Fibroblast of lung (primary cell): ENCODE measurements around the gene ATP2A2. TPM values are rescaled to one million over a fixed set of nuclear protein-coding genes. Genes with fewer than 3 reads are reported as not detected.
A peak's percentile ranks its signal among the peaks of the same experiment; 100 is the strongest.
"Not testable (repeated sequence)": the region's sequence is repeated elsewhere in the genome, so short reads cannot be mapped to it uniquely, and the experiment has no call there.

Experiments
- DNase-seq, 2 donors: peaks; one replicate each; pipeline versions ENCODE4 v3.0.0 to v3.0.0-alpha.2; 2010; ENCODE audit warnings: low read depth in 2 of 2
- H2AFZ ChIP-seq: 2 replicates; pipeline ENCODE4 v1.5.1; 2012; ENCODE audit warnings: low read length, control low read depth, inconsistent platforms
- H3K27ac ChIP-seq: 2 replicates; pipeline ENCODE4 v1.5.1; 2011; ENCODE audit warnings: low read length, control low read depth; ENCODE audit not compliant: insufficient read depth
- H3K27me3 ChIP-seq: 2 replicates; pipeline ENCODE4 v1.5.1; 2011; ENCODE audit warnings: mild to moderate bottlenecking, low read length; ENCODE audit not compliant: control insufficient read depth, insufficient read depth
- H3K36me3 ChIP-seq: 2 replicates; pipeline ENCODE4 v1.5.1; 2011; ENCODE audit warnings: low read length; ENCODE audit not compliant: control insufficient read depth, insufficient read depth
- H3K4me1 ChIP-seq: 2 replicates; pipeline ENCODE4 v1.5.1; 2011; ENCODE audit warnings: low read length; ENCODE audit not compliant: control insufficient read depth, insufficient read depth; ENCODE audit errors: extremely low read depth
- H3K4me2 ChIP-seq: 2 replicates; pipeline ENCODE4 v1.5.1; 2011; ENCODE audit warnings: low read length, control low read depth; ENCODE audit not compliant: insufficient read depth; ENCODE audit errors: extremely low read depth
- H3K4me3 ChIP-seq, 4 experiments: fragments of 200-600 bp in 1 of 4; sonication (generic) in 1 of 4; replicated peaks in 1 of 4; 2 replicates each; pipeline ENCODE4 v1.5.1; 2011 to 2016; ENCODE audit warnings: low read length in 4 of 4, low read depth in 3 of 4, mild to moderate bottlenecking in 3 of 4, control low read depth in 2 of 4, inconsistent platforms in 1 of 4, mixed read lengths in 1 of 4; ENCODE audit not compliant: insufficient read depth in 1 of 4; ENCODE audit errors: control extremely low read depth in 1 of 4
- H3K79me2 ChIP-seq: 2 replicates; pipeline ENCODE4 v1.5.1; 2012; ENCODE audit warnings: mild to moderate bottlenecking, low read length, inconsistent platforms; ENCODE audit not compliant: control insufficient read depth, insufficient read depth
- H3K9ac ChIP-seq: 2 replicates; pipeline ENCODE4 v1.5.1; 2011; ENCODE audit warnings: mild to moderate bottlenecking, low read length, control low read depth; ENCODE audit not compliant: insufficient read depth
- H3K9me3 ChIP-seq: 2 replicates; pipeline ENCODE4 v1.5.1; 2012; ENCODE audit warnings: low read depth, low read length; ENCODE audit not compliant: control insufficient read depth, insufficient read depth
- H4K20me1 ChIP-seq: 2 replicates; pipeline ENCODE4 v1.5.1; 2011; ENCODE audit warnings: low read length; ENCODE audit not compliant: control insufficient read depth, insufficient read depth; ENCODE audit errors: extremely low read depth
- CTCF ChIP-seq, 2 donors: IDR thresholded peaks in 1 of 2; conservative IDR thresholded peaks in 1 of 2; 1 replicate in 1 of 2; 2 replicates in 1 of 2; pipeline ENCODE4 v1.5.1; 2011 to 2012; ENCODE audit warnings: low read length in 2 of 2, control low read depth in 1 of 2, inconsistent platforms in 1 of 2, low read depth in 1 of 2, mild to moderate bottlenecking in 1 of 2
- EZH2 ChIP-seq: IDR thresholded peaks from 2 replicates; pipeline ENCODE4 v1.5.1; 2012; ENCODE audit warnings: low read length, control low read depth, mild to moderate bottlenecking; ENCODE audit errors: missing control alignments
- polyA plus RNA-seq, 2 donors: library from polyadenylated mRNA; depleted of rRNA in 1 of 2; stranded (reverse) in 1 of 2; unstranded in 1 of 2; fragments of >200 nt; gene quantifications; 2 replicates each; pipeline ENCODE4 v1.2.1, GENCODE V29; 2011 to 2012; ENCODE audit warnings: missing spikeins in 1 of 2
- total RNA-seq: library from RNA; depleted of rRNA; stranded (reverse); fragments of >200 nt; gene quantifications from 2 replicates; pipeline ENCODE4 v1.2.1, GENCODE V29; 2014

ATP2A2 gene
- total and polyA plus RNA-seq, 2 donors (not counting 1 experiment from before 2014, with no cell fraction given), result 151 to 216 TPM

GRCh38 chr12:110355073-110355472 is 74.0 kb downstream of the ATP2A2 start:
- peak in 1 of 2 donors; percentile 21 for DNase-seq
- H3K27ac ChIP-seq, result no peak overlapping the region

DNA sequence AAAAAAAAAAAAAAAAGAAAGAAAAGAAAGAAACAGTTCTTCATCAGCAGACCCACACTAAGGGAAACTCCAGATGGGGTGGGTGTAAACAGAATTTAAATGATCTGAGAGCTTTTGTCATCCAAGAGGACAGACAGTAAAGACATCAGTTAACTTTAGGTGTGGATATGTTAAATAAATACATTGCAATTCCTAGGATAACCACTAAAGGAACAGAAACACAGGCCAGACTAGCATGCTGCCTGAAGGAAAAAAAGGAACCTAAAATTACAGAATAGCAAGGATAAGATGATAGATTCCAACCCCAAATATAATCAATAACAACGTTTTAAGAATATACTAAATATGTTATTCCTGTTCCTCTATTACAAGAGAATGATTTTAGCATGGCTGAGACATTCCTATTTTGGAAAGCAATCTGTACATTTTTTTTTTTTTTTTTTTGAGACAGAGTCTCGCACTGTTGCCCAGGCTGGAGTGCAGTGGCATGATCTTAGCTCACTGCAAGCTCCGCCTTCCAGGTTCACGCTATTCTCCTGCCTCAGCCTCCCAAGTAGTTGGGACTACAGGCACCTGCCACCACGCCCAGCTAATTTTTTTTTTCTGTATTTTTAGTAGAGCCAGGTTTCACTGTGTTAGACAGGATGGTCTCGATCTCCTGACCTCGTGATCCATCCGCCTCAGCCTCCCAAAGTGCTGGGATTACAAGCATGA is 77.5 kb downstream of the ATP2A2 start:
- H3K4me2 ChIP-seq, H3K36me3 ChIP-seq, DNase-seq, H4K20me1 ChIP-seq, H3K4me1 ChIP-seq, H2AFZ ChIP-seq, H3K9ac ChIP-seq, H3K27me3 ChIP-seq, H3K27ac ChIP-seq, H3K79me2 ChIP-seq, H3K4me3 ChIP-seq, H3K9me3 ChIP-seq: not testable (repeated sequence)
- peak in 1 of 2 donors; percentile 37 for TF ChIP-seq CTCF (conservative IDR thresholded peaks at IDR 0.05 in 1 of 2, IDR thresholded peaks at IDR 0.05 in 1 of 2; ENCODE audit: low read depth in 1 of 2, low read length in 2 of 2)

More at GRCh38 chr12:110355073-110355472, 74.0 kb downstream of the ATP2A2 start:
- Histone ChIP-seq H2AFZ (no peak overlapping the region), H3K9ac (no peak overlapping the region), H3K4me3 (no peak overlapping the region), H4K20me1 (no peaks in the 10 kb centered on the region), H3K9me3 (no peaks in the 10 kb centered on the region), H3K36me3 (peaks cover 3% of the 10 kb centered on the region), H3K79me2 (no peaks in the 10 kb centered on the region), H3K4me1 (no peaks in the 10 kb centered on the region), H3K4me2 (no peak overlapping the region), H3K27me3 (no peaks in the 10 kb centered on the region)
- TF ChIP-seq EZH2 (no peak), CTCF (conservative IDR thresholded peaks at IDR 0.05 in 1 of 2, IDR thresholded peaks at IDR 0.05 in 1 of 2; ENCODE audit: low read depth in 1 of 2, low read length in 2 of 2) (peak in 1 of 2 donors; percentile 47)

GRCh38 chr12:110361216-110361615 is 80.2 kb downstream of the ATP2A2 start:
- H3K9me3 ChIP-seq, result no peaks in the 10 kb centered on the region
- H4K20me1 ChIP-seq, result no peaks in the 10 kb centered on the region
- H3K36me3 ChIP-seq, result no peaks in the 10 kb centered on the region
- H3K4me2 ChIP-seq, result no peak overlapping the region
- no peak overlapping the region for H2AFZ ChIP-seq
- DNase-seq, result no peak
- H3K27ac ChIP-seq, result no peak overlapping the region
- H3K9ac ChIP-seq, result no peak overlapping the region
- H3K27me3 ChIP-seq, result no peaks in the 10 kb centered on the region
- H3K79me2 ChIP-seq, result no peaks in the 10 kb centered on the region
- H3K4me3 ChIP-seq, result no peak overlapping the region
- no peak for TF ChIP-seq CTCF (conservative IDR thresholded peaks at IDR 0.05 in 1 of 2, IDR thresholded peaks at IDR 0.05 in 1 of 2; ENCODE audit: low read depth in 1 of 2, low read length in 2 of 2)
- TF ChIP-seq EZH2, result no peak
- no peaks in the 10 kb centered on the region for H3K4me1 ChIP-seq
